Effector memory CD8-positive, alpha-beta T cell (primary cell): ENCODE data around the gene SLFN5.
"Not testable (repeated sequence)": the region's sequence is repeated elsewhere in the genome, so short reads cannot be mapped to it uniquely, and the experiment has no call there.

Source experiments
- ATAC-seq: fragments of 150-1000 bp; cut with Tn5 transposase; replicated peaks from 2 replicates; pipeline ENCODE4 v1.10.0; 2021; ENCODE audit warnings: mild to moderate bottlenecking, moderate library complexity
- DNase-seq, 3 experiments: peaks; one replicate each; pipeline ENCODE4 v3.0.0; 2021
- H3K27ac Mint-ChIP-seq, 2 donors: one replicate each; pipeline ENCODE4 v1.8.0; 2022; ENCODE audit warnings: mild to moderate bottlenecking in 2 of 2, mixed read lengths in 2 of 2, moderate library complexity in 2 of 2
- H3K27me3 Mint-ChIP-seq, 2 donors: one replicate each; pipeline ENCODE4 v1.8.0; 2022; ENCODE audit warnings: mixed read lengths in 2 of 2
- H3K36me3 Mint-ChIP-seq: one replicate; pipeline ENCODE4 v1.8.0; 2022; ENCODE audit warnings: mild to moderate bottlenecking, moderate library complexity, mixed read lengths; ENCODE audit not compliant: insufficient read depth
- H3K4me1 Mint-ChIP-seq, 2 donors: one replicate each; pipeline ENCODE4 v1.8.0; 2022; ENCODE audit warnings: low read depth in 2 of 2, mixed read lengths in 2 of 2
- H3K4me3 Mint-ChIP-seq, 2 donors: one replicate each; pipeline ENCODE4 v1.8.0; 2022; ENCODE audit warnings: mild to moderate bottlenecking in 2 of 2, mixed read lengths in 2 of 2, moderate library complexity in 2 of 2
- H3K9me3 Mint-ChIP-seq, 2 donors: one replicate each; pipeline ENCODE4 v1.8.0; 2022; ENCODE audit warnings: mixed read lengths in 2 of 2

SLFN5 gene

DNA sequence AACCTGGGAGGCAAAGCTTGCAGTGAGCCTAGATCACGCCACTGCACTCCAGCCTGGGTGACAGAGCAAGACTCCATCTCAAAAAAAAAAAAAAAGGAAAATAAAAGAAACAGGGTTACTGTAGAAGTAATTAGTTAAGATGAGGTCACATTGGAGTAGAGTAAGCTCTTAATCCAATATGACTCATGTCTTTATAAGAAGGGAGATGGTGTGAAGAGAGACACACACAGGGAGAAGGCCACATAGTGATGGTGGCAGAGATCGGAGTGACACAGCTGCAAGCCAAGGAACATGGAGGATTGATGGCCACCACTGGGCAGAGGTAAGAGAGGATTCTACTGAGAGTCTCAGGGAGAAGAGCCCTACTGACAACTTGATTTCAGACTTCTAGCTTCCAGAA is 15.3 kb upstream of the SLFN5 start:
- no peak overlapping the region for H3K4me3 Mint-ChIP-seq
- H3K27ac Mint-ChIP-seq = no peak overlapping the region
- H3K27me3 Mint-ChIP-seq = no peaks in the 10 kb centered on the region
- no peak for DNase-seq
- H3K4me1 Mint-ChIP-seq = peaks cover 0 to 16% of the 10 kb centered on the region in 2 donors
- peaks cover 0 to 1% of the 10 kb centered on the region in 2 donors for H3K9me3 Mint-ChIP-seq
- ATAC-seq = no peak
- no peaks in the 10 kb centered on the region for H3K36me3 Mint-ChIP-seq

DNA sequence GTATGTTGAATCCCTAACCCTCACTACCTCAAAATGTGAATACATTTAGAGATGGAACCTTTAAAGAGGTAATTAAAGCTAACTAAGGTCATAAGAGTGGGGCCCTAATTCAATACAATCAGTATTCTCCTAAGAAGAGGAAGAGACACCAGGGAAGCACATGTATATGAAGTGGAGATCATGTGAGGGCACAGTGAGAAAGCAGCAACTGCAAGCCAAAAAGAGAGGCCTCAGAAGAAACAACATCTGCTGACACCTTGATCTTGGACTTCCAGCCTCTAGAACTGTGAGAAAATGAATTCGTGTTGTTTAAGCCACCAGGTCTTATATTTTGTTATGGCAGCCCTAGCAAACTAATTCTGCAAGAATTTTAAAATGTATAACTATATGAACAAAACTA is 13.2 kb upstream of the SLFN5 start:
- no peak overlapping the region for H3K27ac Mint-ChIP-seq
- H3K27me3 Mint-ChIP-seq = no peaks in the 10 kb centered on the region
- ATAC-seq (no peak), DNase-seq (no peak)
- no peaks in the 10 kb centered on the region for H3K36me3 Mint-ChIP-seq
- peaks cover 0 to 9% of the 10 kb centered on the region in 2 donors for H3K4me1 Mint-ChIP-seq
- no peak overlapping the region for H3K4me3 Mint-ChIP-seq
- peaks cover 0 to 1% of the 10 kb centered on the region in 2 donors for H3K9me3 Mint-ChIP-seq

DNA sequence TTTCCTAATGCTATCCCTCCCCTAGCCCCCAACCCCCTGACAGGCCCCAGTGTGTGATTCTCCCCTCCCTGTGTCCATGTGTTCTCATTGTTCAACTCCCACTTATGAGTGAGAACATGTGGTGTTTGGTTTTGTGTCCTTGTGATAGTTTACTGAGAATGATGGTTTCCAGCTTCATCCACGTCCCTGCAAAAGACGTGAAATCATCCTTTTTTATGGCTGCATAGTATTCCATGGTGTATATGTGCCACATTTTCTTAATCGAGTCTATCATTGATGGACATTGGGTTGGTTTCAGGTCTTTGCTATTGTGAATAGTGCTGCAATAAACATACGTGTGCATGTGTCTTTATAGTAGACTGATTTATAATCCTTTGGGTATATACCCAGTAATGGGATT is 8.6 kb upstream of the SLFN5 start:
- not testable (repeated sequence) for H3K36me3 Mint-ChIP-seq, H3K27ac Mint-ChIP-seq, H3K27me3 Mint-ChIP-seq, H3K4me3 Mint-ChIP-seq, DNase-seq, ATAC-seq, H3K9me3 Mint-ChIP-seq
- peaks cover 37 to 51% of the 10 kb centered on the region in 2 donors for H3K4me1 Mint-ChIP-seq

DNA sequence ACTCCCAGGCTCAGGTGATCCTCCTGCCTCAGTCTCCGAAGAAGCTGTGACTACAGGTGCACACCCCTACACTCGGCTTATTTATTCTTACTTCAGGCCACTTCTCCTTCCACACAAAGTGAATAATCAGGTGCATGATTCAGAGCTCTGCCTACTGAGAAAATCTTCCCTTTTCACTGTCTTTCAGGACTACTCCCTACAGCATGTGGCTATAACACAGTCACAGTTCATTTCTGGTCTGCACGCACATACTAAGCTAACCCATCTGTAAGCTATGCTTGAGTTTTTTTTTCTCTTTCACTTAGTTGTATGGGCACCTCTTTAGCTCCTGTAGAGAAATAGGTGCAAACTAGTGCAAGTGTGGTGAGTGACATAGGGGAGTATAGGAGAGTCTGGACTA is 7.6 kb upstream of the SLFN5 start:
- H3K27ac Mint-ChIP-seq = peak overlapping the region in 1 of 2 donors; percentile 32
- DNase-seq (no peak), ATAC-seq (no peak)
- H3K27me3 Mint-ChIP-seq = no peaks in the 10 kb centered on the region
- H3K9me3 Mint-ChIP-seq = no peaks in the 10 kb centered on the region
- H3K4me1 Mint-ChIP-seq = peaks cover 45 to 54% of the 10 kb centered on the region in 2 donors
- peak overlapping the region in 1 of 2 donors; percentile 27 for H3K4me3 Mint-ChIP-seq
- H3K36me3 Mint-ChIP-seq = peaks cover 8% of the 10 kb centered on the region

DNA sequence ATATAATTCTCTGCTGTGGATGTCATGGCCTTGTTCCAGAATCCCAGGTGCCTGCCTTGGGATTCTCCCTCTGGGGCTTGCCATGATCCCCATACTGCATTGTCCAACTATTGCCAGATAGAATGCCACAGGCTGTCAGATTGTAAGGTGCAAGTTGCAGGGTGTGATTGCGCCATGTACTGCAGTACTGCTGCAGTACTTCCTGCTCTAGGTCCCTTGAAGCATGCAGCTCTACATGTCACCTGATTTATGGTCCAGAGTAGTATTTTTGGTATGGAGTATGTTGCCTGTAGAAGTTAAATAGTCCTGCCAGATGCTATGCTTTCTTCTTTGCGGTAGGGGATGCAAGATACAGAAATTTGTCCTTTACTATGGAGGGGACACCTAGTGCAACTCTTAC is 7.0 kb upstream of the SLFN5 start:
- Mint-ChIP-seq H3K4me1 (peaks cover 45 to 57% of the 10 kb centered on the region in 2 donors), H3K36me3 (peaks cover 8% of the 10 kb centered on the region), H3K27ac (no peak overlapping the region), H3K9me3 (no peaks in the 10 kb centered on the region), H3K4me3 (peak overlapping the region in 1 of 2 donors; percentile 27), H3K27me3 (no peaks in the 10 kb centered on the region)
- DNase-seq (no peak), ATAC-seq (peak; percentile 68)

DNA sequence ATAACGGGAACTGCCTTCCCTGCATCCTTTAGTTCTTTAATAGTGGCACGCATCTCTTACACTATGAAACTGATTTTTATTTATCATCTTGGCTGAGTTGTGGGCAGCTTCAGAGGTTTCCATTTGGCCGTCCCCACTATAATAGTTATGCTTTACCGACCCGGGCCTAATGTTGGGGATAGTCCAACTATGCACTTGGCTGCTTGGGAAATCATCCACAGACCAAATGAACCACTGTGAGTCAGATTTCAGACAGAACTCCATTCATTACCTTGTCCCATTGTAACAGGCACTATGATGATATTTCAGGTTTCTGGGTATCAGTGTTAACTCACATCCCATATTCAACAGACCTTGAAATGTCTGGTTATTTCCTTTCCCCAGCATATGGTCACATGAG is 6.1 kb upstream of the SLFN5 start:
- Mint-ChIP-seq H3K4me3 (no peak overlapping the region), H3K4me1 (peaks cover 51 to 63% of the 10 kb centered on the region in 2 donors), H3K9me3 (no peaks in the 10 kb centered on the region), H3K27ac (no peak overlapping the region), H3K27me3 (no peaks in the 10 kb centered on the region), H3K36me3 (peaks cover 14% of the 10 kb centered on the region)
- DNase-seq (no peak), ATAC-seq (no peak)

DNA sequence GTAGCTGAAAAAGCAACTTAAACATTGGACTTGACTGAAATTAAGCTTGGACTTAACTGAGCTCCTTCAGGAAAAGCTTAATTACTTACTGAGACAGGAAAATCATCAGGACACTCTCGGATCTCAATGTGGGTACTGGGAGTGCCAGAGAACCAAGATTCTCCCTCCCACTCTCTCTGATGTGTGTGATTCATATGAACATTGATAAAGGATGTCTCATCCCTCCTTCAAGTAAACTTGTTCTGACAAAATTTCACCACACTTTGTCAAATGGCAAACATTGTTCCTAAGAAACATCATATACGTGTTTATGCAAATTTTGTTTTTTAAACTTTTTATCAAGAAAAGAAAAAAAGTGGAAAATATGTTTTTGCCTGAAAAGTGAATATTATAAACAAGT is 4.1 kb upstream of the SLFN5 start:
- Mint-ChIP-seq H3K4me3 (peak overlapping the region; percentile 95 to 100), H3K4me1 (peaks cover 58 to 67% of the 10 kb centered on the region in 2 donors), H3K27ac (peak overlapping the region; percentile 64 to 100), H3K36me3 (peaks cover 34% of the 10 kb centered on the region), H3K27me3 (no peaks in the 10 kb centered on the region), H3K9me3 (no peaks in the 10 kb centered on the region)
- DNase-seq (no peak), ATAC-seq (no peak)

DNA sequence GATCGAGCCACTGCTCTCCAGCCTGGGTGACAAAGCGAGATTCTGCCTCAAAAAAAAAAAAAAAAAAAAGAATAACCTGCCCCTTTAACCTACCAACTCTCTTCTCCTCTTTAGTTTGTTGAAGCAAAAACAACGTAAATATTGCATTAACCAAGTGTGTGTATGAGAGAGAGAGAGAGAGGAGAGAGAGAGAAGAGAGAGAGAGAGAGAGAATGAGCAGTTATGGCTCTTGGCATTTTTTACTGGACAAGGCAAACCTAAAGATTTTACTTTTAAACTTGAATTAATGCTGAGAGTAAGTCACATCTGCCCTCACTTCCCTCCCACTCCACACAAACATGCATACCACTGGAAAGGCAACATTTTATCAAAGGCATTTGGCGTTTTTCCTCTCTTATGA is 3.0 kb upstream of the SLFN5 start:
- Mint-ChIP-seq H3K36me3 (peaks cover 44% of the 10 kb centered on the region), H3K27ac (peak overlapping the region; percentile 99 to 100), H3K4me3 (peak overlapping the region; percentile 95 to 100), H3K4me1 (peaks cover 66 to 73% of the 10 kb centered on the region in 2 donors), H3K9me3 (no peaks in the 10 kb centered on the region), H3K27me3 (no peaks in the 10 kb centered on the region)
- ATAC-seq = no peak
- DNase-seq = no peak

DNA sequence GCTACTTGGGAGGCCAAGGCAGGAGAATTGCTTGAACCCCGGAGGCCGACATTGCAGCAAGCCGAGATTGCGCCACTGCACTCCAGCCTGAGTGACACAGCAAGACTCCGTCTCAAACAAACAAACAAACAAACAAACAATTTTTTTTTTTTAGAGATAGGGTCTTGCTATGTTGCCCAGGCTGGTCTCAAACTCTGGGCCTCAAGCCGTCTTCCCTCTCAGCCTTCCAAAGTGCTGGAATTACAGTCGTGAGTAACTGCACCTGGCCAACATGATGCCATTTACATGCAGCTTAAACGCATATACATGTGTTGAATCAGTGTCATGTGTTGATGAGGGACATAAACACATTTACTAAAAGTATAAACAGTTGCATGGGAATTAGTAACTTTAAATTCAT is 2.0 kb upstream of the SLFN5 start:
- no peaks in the 10 kb centered on the region for H3K9me3 Mint-ChIP-seq
- no peak for DNase-seq
- H3K4me1 Mint-ChIP-seq = peaks cover 65 to 72% of the 10 kb centered on the region in 2 donors
- peak overlapping the region; percentile 99 to 100 for H3K27ac Mint-ChIP-seq
- peaks cover 50% of the 10 kb centered on the region for H3K36me3 Mint-ChIP-seq
- no peak for ATAC-seq
- no peaks in the 10 kb centered on the region for H3K27me3 Mint-ChIP-seq
- H3K4me3 Mint-ChIP-seq = peak overlapping the region; percentile 95 to 100

DNA sequence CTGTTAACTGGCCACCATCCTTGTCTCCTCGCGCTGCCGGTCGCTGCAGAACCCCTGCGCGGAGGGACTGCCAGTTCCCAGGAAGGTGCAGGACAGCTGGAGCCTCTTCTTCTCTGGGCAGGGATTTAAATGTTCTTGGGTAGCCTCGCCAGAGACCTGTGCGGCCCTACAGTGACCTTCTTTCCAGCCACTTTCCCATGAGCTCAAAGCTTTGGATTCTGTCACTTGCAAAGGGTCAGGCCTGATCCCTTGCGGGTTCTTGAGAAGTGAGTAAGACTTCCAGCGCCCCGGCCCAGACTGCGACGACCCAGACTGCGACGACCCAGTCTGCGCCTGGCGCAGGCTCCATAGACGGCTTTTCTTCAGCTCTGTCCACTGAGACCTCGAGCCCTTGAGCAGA is 1.4 kb upstream of the SLFN5 start:
- Mint-ChIP-seq H3K36me3 (peaks cover 57% of the 10 kb centered on the region), H3K27me3 (no peaks in the 10 kb centered on the region), H3K4me3 (peak overlapping the region; percentile 95 to 100), H3K9me3 (no peaks in the 10 kb centered on the region), H3K27ac (peak overlapping the region; percentile 99 to 100), H3K4me1 (peaks cover 61 to 71% of the 10 kb centered on the region in 2 donors)
- no peak for ATAC-seq
- peak; percentile 4 to 20 (median 9) for DNase-seq

DNA sequence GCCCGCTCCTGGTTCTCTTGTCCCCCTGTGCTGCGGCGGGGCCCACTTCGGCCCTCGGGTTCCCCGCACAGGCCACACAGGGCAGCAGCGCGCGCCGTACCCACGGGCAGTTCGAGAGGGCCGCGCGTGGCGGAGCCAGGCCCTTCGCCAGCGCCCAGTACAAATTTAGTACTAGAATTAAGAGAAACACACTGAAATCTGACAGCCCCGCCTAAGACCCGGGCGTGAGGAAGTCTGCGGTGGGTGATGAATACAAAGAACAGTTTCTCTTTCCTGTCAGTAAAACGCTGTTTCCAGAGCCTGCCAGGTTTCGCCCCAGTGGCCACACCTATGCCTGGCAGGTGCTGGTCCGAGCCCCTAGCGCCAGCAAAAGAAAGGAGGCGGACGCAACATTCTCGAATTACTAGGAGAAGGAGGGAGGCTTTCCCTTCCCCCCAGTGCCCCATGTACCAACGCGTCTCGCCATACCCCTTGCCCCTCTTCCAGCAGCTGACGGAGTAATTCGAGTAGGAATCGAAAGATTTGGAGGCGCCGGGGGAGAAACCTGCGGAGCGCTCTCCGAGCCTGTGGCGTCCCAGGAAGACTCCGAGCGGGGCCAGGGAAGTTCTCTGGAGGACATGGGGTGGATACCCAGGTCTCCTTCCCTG is 591 bp upstream of the SLFN5 start:
- DNase-seq = peak; percentile 79 to 83 (median 80)
- peak overlapping the region; percentile 95 to 100 for H3K4me3 Mint-ChIP-seq
- peaks cover 65% of the 10 kb centered on the region for H3K36me3 Mint-ChIP-seq

DNA sequence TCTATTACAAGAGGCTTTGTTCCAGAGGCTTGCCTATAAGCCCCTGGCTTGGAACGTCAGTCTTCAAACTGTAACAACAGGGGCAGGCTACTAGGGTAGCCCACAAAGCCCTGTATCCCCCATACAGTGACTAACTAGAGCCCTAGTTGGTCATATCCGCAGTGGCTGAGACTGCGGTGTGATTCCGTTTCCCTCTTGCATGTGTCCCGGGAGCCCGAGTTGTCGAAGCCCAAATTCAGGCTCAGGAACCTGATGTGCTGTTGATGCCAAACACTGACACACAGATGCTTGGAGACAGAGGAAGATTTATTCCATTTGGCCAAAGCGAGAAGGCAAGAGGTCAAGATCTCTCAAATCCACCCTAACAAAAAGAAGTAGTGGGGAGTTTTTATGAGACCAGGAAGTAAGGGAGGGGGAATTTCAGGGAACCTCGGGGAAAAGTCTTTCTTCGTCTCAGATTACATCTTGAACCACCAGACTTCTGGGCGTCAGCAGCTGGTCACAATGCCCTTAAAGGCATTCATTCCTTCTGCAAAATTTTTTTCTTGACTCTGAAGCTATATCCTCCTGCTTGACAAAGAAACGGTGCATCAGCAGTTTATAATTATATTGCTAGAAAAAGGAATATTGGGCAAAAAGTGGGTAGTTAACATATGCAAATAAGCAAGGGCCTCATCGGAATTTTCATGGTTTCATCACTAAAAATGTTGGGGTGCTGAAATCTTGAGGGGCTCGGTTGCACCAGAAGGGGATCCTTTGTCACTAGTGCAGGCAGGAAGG is 879 bp downstream of the SLFN5 start:
- H3K27ac Mint-ChIP-seq = peak overlapping the region; percentile 99 to 100
- H3K4me3 Mint-ChIP-seq = peak overlapping the region; percentile 95 to 100
- ATAC-seq = peak; percentile 26
- peaks cover 58 to 69% of the 10 kb centered on the region in 2 donors for H3K4me1 Mint-ChIP-seq
- DNase-seq = peak; percentile 39 to 52 (median 40)
- no peaks in the 10 kb centered on the region for H3K9me3 Mint-ChIP-seq
- H3K27me3 Mint-ChIP-seq = no peaks in the 10 kb centered on the region
- H3K36me3 Mint-ChIP-seq = peaks cover 77% of the 10 kb centered on the region

More for the DNA sequence above, 591 bp upstream of the SLFN5 start:
- peak; percentile 68 for ATAC-seq
- Mint-ChIP-seq H3K9me3 (no peaks in the 10 kb centered on the region), H3K4me1 (peaks cover 59 to 69% of the 10 kb centered on the region in 2 donors), H3K27me3 (no peaks in the 10 kb centered on the region), H3K27ac (peak overlapping the region; percentile 99 to 100)

DNA sequence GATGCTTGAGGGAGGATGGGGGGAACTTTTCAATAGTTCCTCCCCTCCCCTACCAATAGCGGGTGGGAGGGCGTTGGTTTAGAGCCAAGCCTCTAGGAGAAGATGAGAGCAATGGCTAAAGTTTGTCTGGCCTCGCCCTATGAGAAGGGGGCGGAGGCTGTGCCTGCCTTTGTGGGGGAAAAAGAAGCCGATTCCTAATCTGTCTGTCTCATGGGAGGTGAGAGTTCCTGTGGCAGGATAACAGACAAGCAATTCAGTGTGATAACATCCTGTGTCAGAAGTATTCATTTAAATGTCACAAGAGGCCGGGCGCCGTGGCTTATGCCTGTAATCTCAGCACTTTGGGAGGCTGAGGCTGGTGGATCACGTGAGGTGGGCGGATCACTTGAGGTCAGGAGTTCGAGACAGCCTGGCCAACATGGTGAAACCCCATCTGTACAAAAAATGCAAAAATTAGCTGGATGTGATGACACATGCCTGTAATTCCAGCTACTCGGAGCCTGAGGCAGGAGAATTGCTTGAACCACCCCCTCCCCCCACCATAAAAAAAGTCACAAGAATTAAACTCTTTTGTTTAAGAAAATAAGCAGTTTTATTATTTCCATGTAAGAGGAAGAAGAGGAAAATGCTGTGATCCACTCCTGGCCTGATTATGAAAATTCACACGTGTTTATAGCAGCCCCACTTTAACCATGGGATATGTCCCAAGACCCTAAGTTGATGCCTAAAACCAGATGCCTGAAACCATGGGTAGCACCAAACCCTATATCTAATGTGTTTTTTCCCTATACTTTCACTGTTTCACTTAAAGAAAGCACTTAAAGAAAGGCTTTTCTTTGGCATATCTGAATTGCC is 1.7 kb downstream of the SLFN5 start:
- no peaks in the 10 kb centered on the region for H3K27me3 Mint-ChIP-seq
- no peaks in the 10 kb centered on the region for H3K9me3 Mint-ChIP-seq
- peak overlapping the region; percentile 95 to 100 for H3K4me3 Mint-ChIP-seq
- H3K27ac Mint-ChIP-seq = peak overlapping the region; percentile 99 to 100
- H3K36me3 Mint-ChIP-seq = peaks cover 79% of the 10 kb centered on the region
- H3K4me1 Mint-ChIP-seq = peaks cover 55 to 74% of the 10 kb centered on the region in 2 donors
- DNase-seq = peak; percentile 83 to 86 (median 83)
- peak; percentile 61 for ATAC-seq
